Measurements from ENCODE around the gene ZCWPW1. TPM values are rescaled to one million over a fixed set of nuclear protein-coding genes. Genes with fewer than 3 reads are reported as not detected.

ZCWPW1 gene
- total RNA-seq: 0.58 and 2.4 TPM in 2 replicates

GRCh38 chr7:100428199-100428966, at the start of gene ZCWPW1:
Gene ZCWPW1 (minus strand): TSS chr7:100428703. CDS start chr7:100420649, 8,054 bp downstream.

GRCh38 chr7:100464210-100464660, 35.7 kb upstream of the ZCWPW1 start, which contains the start of gene SPACDR:
Gene SPACDR (minus strand): TSS chr7:100464260. CDS start chr7:100464025, 235 bp downstream.

GRCh38 chr7:100429637-100430492, 1.4 kb upstream of the ZCWPW1 start, which contains the start of gene MEPCE:
Gene MEPCE (plus strand): TSS chr7:100429831. CDS start chr7:100430019, 188 bp downstream.

GRCh38 chr7:100373261-100373831, 55.2 kb downstream of the ZCWPW1 start, which contains the start of gene PILRA:
Gene PILRA (plus strand): TSS chr7:100373487. CDS start chr7:100373657, 170 bp downstream.

GRCh38 chr7:100358027-100358856, 70.3 kb downstream of the ZCWPW1 start, which contains the start of gene PILRB:
Gene PILRB (plus strand): TSS chr7:100358117. CDS start chr7:100358303, 186 bp downstream.

Other genes with a start within 250 kb of the ZCWPW1 start
- gene PVRIG, start 208.8 kb downstream of the ZCWPW1 start, total RNA-seq: not detected in 2 replicates
- not detected in 2 replicates for gene SPDYE3, start 121.0 kb downstream of the ZCWPW1 start, total RNA-seq
- gene PILRB, start 70.6 kb downstream of the ZCWPW1 start, total RNA-seq: 6.8 and 12.7 TPM in 2 replicates
- gene PILRA, start 55.2 kb downstream of the ZCWPW1 start, total RNA-seq: 2.2 and 5.6 TPM in 2 replicates
- gene MEPCE, start 1.1 kb upstream of the ZCWPW1 start, total RNA-seq: 25.7 and 32.7 TPM in 2 replicates
- 23.6 and 33.3 TPM in 2 replicates for gene PPP1R35, start 7.8 kb upstream of the ZCWPW1 start, total RNA-seq
- 8.4 TPM in 1 of 2 replicates, not detected in the other for gene SPACDR, start 35.6 kb upstream of the ZCWPW1 start, total RNA-seq
- 48.1 and 49.1 TPM in 2 replicates for gene TSC22D4, start 50.5 kb upstream of the ZCWPW1 start, total RNA-seq
- 2.6 and 3.4 TPM in 2 replicates for gene NYAP1, start 55.2 kb upstream of the ZCWPW1 start, total RNA-seq
- gene AGFG2, start 110.5 kb upstream of the ZCWPW1 start, total RNA-seq: 20.5 and 38.2 TPM in 2 replicates
- gene SAP25, start 145.2 kb upstream of the ZCWPW1 start, total RNA-seq: 0.93 and 2.4 TPM in 2 replicates
- 46.8 and 48.4 TPM in 2 replicates for gene LRCH4, start 157.4 kb upstream of the ZCWPW1 start, total RNA-seq
- 0.12 TPM in 1 of 2 replicates, not detected in the other for gene FBXO24, start 157.6 kb upstream of the ZCWPW1 start, total RNA-seq
- 579 and 757 TPM in 2 replicates for gene PCOLCE, start 173.7 kb upstream of the ZCWPW1 start, total RNA-seq
- 15.6 and 21.6 TPM in 2 replicates for gene MOSPD3, start 183.8 kb upstream of the ZCWPW1 start, total RNA-seq
- gene TFR2, start 212.8 kb upstream of the ZCWPW1 start, total RNA-seq: 0.47 TPM in 1 of 2 replicates, not detected in the other
- gene ACTL6B, start 227.7 kb upstream of the ZCWPW1 start, total RNA-seq: not detected in 2 replicates
- gene GNB2, start 245.0 kb upstream of the ZCWPW1 start, total RNA-seq: 201 and 244 TPM in 2 replicates

Measured in pericardium fibroblast (primary cell).